Activated naive CD8-positive, alpha-beta T cell (primary cell): ENCODE measurements around the gene JAZF1.
"Not testable (repeated sequence)": the region's sequence is repeated elsewhere in the genome, so short reads cannot be mapped to it uniquely, and the experiment has no call there.

ENCODE experiments used
- H3K27ac Mint-ChIP-seq: one replicate; pipeline ENCODE4 v1.8.0; 2021; ENCODE audit warnings: mixed read lengths
- H3K27me3 Mint-ChIP-seq: one replicate; pipeline ENCODE4 v1.8.0; 2021; ENCODE audit warnings: mixed read lengths
- H3K36me3 Mint-ChIP-seq: one replicate; pipeline ENCODE4 v1.8.0; 2021; ENCODE audit warnings: mixed read lengths
- H3K4me1 Mint-ChIP-seq: one replicate; pipeline ENCODE4 v1.8.0; 2021; ENCODE audit warnings: low read depth, mixed read lengths
- H3K4me3 Mint-ChIP-seq: one replicate; pipeline ENCODE4 v1.8.0; 2021; ENCODE audit warnings: mild to moderate bottlenecking, mixed read lengths
- H3K9me3 Mint-ChIP-seq: one replicate; pipeline ENCODE4 v1.8.0; 2021; ENCODE audit warnings: low read depth, mixed read lengths

JAZF1 gene

GRCh38 chr7:27900006-27900405 lies 280.6 kb downstream of the JAZF1 start:
- H3K27ac Mint-ChIP-seq: no peak overlapping the region
- peaks cover 38% of the 10 kb centered on the region for H3K4me1 Mint-ChIP-seq
- H3K36me3 Mint-ChIP-seq: peaks cover 2% of the 10 kb centered on the region
- H3K27me3 Mint-ChIP-seq: no peaks in the 10 kb centered on the region
- no peaks in the 10 kb centered on the region for H3K9me3 Mint-ChIP-seq
- no peak overlapping the region for H3K4me3 Mint-ChIP-seq

- H3K4me3 Mint-ChIP-seq: no peak overlapping the region
- peaks cover 38% of the 10 kb centered on the region for H3K4me1 Mint-ChIP-seq
- H3K27me3 Mint-ChIP-seq: no peaks in the 10 kb centered on the region
- H3K36me3 Mint-ChIP-seq: peaks cover 2% of the 10 kb centered on the region
- H3K27ac Mint-ChIP-seq: no peak overlapping the region
- no peaks in the 10 kb centered on the region for H3K9me3 Mint-ChIP-seq
These were observed 281.0 kb downstream of the JAZF1 start for GRCh38 chr7:27899601-27900000.

DNA sequence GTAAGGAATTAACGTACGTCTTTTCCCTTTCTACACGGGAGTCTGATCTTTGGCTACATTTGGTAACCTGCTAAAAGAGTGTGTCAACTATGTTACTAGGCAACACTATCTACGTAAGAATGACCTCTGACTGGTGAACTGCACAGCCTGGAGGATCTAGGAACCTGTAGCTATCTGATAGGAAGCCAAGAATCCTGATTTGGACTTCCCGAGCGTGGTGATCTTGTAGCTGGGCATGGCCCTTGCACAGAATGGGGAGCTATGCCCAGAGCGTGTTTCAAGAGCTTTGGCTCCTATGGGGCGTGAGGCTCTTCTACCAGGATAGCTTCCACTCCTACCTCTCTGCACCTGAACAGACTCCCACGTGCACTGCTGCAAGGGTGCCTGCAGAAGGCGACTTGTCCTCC lies 283.2 kb downstream of the JAZF1 start:
- peaks cover 38% of the 10 kb centered on the region for H3K4me1 Mint-ChIP-seq
- no peak overlapping the region for H3K4me3 Mint-ChIP-seq
- H3K27me3 Mint-ChIP-seq: no peaks in the 10 kb centered on the region
- no peak overlapping the region for H3K27ac Mint-ChIP-seq
- peaks cover 10% of the 10 kb centered on the region for H3K36me3 Mint-ChIP-seq
- no peaks in the 10 kb centered on the region for H3K9me3 Mint-ChIP-seq

DNA sequence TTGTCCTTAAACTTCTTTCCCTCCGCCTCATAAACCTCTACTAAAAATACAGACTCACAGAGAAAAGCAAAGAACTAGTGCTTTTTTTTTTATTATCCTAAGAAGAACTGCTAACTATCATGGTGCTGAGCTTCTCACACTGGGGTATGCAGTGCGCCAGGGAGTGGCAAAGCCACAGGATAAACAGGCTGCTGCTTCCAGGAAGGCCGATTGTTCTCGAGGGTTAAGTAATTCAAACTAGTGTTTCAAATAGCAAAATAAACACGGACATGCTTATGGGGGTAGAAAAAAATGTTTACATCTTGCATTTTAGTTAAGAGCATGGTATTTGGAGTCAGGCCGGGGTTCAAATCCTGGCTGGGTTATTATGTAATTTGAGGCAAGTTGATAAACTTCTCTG lies 283.6 kb downstream of the JAZF1 start:
- Mint-ChIP-seq H3K27ac (no peak overlapping the region), H3K36me3 (peaks cover 12% of the 10 kb centered on the region), H3K27me3 (no peaks in the 10 kb centered on the region), H3K9me3 (no peaks in the 10 kb centered on the region), H3K4me1 (peaks cover 38% of the 10 kb centered on the region), H3K4me3 (no peak overlapping the region)

DNA sequence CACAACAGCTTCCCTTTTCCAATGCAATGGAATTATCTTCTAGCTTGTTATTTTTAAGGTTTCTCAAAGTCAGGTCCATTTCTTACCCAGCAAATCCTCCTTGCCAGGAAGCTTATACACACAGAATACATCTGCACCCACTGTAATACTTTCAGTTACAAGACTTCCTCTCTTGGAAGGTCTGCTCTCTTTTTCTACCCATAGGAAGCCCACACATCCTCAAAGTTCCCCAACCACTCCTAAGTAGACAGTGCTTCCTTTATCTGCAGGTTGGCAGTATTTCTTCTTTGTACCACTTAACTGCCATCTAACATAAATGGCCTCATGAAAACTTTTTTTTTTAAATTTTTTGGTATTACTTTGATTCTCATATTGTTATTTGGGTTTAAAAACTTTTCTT lies 285.0 kb downstream of the JAZF1 start:
- Mint-ChIP-seq H3K36me3 (peaks cover 12% of the 10 kb centered on the region), H3K27me3 (no peaks in the 10 kb centered on the region), H3K4me3 (no peak overlapping the region), H3K9me3 (no peaks in the 10 kb centered on the region), H3K27ac (no peak overlapping the region), H3K4me1 (peaks cover 26% of the 10 kb centered on the region)

GRCh38 chr7:27890205-27890849 lies 290.3 kb downstream of the JAZF1 start:
- Mint-ChIP-seq H3K27ac (no peak overlapping the region), H3K9me3 (no peaks in the 10 kb centered on the region), H3K4me1 (no peaks in the 10 kb centered on the region), H3K36me3 (peaks cover 21% of the 10 kb centered on the region), H3K27me3 (no peaks in the 10 kb centered on the region), H3K4me3 (no peak overlapping the region)

- no peaks in the 10 kb centered on the region for H3K4me1 Mint-ChIP-seq
- no peak overlapping the region for H3K27ac Mint-ChIP-seq
- no peak overlapping the region for H3K4me3 Mint-ChIP-seq
- peaks cover 22% of the 10 kb centered on the region for H3K36me3 Mint-ChIP-seq
- H3K27me3 Mint-ChIP-seq: no peaks in the 10 kb centered on the region
- no peaks in the 10 kb centered on the region for H3K9me3 Mint-ChIP-seq
These were observed 290.8 kb downstream of the JAZF1 start for GRCh38 chr7:27889800-27890199.

- H3K9me3 Mint-ChIP-seq: no peaks in the 10 kb centered on the region
- H3K4me3 Mint-ChIP-seq: no peak overlapping the region
- H3K4me1 Mint-ChIP-seq: no peaks in the 10 kb centered on the region
- H3K27ac Mint-ChIP-seq: no peak overlapping the region
- peaks cover 19% of the 10 kb centered on the region for H3K36me3 Mint-ChIP-seq
- no peaks in the 10 kb centered on the region for H3K27me3 Mint-ChIP-seq
These were observed 291.9 kb downstream of the JAZF1 start for GRCh38 chr7:27888736-27889135.

DNA sequence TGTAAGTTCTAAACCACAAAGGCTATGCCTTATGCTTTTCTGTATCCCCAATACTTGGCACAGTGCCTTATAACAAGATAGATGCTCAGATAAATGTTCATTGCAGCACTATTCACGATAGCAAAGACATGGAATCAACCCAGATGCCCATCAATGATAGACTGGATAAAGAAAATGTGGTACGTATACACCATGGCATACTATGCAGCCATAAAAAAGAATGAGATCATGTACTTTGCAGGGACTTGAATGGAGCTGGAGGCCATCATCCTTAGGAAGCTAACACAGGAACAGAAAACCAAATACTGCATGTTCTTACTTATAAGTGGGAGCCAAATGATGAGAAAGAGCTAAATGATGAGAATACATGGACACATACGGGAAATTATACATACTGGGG lies 293.9 kb downstream of the JAZF1 start:
- H3K27ac Mint-ChIP-seq, H3K4me1 Mint-ChIP-seq, H3K9me3 Mint-ChIP-seq, H3K27me3 Mint-ChIP-seq, H3K4me3 Mint-ChIP-seq: not testable (repeated sequence)
- H3K36me3 Mint-ChIP-seq: peaks cover 10% of the 10 kb centered on the region

- H3K36me3 Mint-ChIP-seq: peaks cover 10% of the 10 kb centered on the region
- no peak overlapping the region for H3K4me3 Mint-ChIP-seq
- no peaks in the 10 kb centered on the region for H3K9me3 Mint-ChIP-seq
- H3K27ac Mint-ChIP-seq: no peak overlapping the region
- H3K4me1 Mint-ChIP-seq: no peaks in the 10 kb centered on the region
- no peaks in the 10 kb centered on the region for H3K27me3 Mint-ChIP-seq
These were observed 294.9 kb downstream of the JAZF1 start for GRCh38 chr7:27885652-27886051.

DNA sequence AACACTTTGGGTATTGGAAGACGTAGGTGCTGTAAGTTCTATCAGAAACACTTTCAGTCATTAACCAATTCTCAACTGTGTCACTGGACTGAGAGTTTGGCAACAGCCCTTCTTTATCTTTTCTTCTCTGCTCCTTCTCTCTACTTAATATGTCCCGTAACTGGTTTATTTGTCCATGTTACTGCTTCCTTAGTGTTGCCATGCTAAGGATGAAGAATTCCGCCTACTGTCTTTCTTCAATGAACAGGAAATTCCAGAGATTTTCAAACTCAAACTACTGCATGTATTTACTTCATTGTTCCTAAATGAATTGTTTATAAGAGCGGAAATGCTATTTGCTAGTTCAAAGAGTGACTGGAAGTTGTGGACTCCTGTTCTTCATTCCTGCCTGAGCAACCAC lies 296.9 kb downstream of the JAZF1 start:
- Mint-ChIP-seq H3K36me3 (peaks cover 12% of the 10 kb centered on the region), H3K4me3 (no peak overlapping the region), H3K4me1 (no peaks in the 10 kb centered on the region), H3K27me3 (no peaks in the 10 kb centered on the region), H3K27ac (no peak overlapping the region), H3K9me3 (no peaks in the 10 kb centered on the region)

DNA sequence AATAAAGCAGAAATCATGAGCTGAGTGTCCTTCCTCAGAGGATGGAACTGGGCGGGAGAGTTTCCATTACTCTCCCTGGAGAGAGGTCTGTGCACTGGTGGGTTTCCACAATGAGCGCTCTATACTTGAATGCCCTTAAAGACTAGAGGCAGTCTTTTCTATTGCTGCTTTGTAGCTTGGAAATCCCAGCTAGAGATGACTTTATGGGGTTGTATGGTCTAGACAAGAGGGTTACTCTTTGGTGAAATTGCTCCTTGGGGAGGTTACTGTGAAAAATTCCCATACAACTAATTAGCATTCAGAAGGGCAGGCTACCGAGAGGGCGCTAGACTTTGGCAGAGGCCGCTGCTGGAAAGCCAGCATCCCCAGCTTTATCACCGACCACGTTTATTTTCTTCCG lies 303.8 kb downstream of the JAZF1 start:
- no peaks in the 10 kb centered on the region for H3K9me3 Mint-ChIP-seq
- H3K36me3 Mint-ChIP-seq: peaks cover 5% of the 10 kb centered on the region
- H3K27ac Mint-ChIP-seq: no peak overlapping the region
- no peak overlapping the region for H3K4me3 Mint-ChIP-seq
- H3K27me3 Mint-ChIP-seq: no peaks in the 10 kb centered on the region
- no peaks in the 10 kb centered on the region for H3K4me1 Mint-ChIP-seq

DNA sequence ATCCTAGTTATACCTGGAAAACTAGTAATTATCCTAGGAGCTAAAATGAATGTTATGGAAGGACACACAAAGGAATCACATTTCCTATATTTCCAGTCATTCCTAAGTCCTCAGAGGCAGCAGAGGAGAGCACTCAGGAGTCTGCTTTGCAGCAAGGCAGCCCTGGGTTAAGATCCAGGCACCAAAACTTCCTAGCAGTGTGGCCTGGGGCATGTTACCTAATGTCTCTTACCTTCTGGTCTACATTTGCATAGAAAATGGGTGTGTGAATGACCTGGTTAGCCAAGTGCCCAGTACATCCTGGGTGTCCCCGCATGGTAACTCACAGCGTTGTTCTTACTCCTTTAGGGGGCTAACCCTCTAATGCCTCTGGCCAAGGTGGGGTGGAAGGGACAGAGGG lies 304.8 kb downstream of the JAZF1 start:
- no peaks in the 10 kb centered on the region for H3K9me3 Mint-ChIP-seq
- H3K4me3 Mint-ChIP-seq: no peak overlapping the region
- no peak overlapping the region for H3K27ac Mint-ChIP-seq
- H3K36me3 Mint-ChIP-seq: peaks cover 5% of the 10 kb centered on the region
- H3K27me3 Mint-ChIP-seq: no peaks in the 10 kb centered on the region
- H3K4me1 Mint-ChIP-seq: no peaks in the 10 kb centered on the region

DNA sequence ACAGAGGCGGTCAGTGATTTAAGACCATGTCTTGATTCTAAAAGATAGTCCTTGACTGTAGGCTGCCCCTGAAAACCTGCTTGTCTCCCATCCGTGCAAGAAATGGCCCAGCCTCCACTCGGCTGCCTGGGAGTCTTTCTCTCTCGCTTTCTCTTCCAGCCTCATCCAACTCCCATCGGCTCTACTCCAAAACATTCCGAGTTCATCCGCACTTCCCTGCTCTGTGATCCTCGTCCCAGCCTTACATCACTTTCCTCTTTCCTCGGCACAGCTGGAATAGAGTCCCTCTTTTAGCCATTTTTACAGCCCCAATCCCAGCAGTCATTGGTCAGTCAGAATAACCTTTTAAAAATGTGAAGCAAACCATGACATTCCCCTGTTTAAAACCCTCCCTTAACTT lies 305.5 kb downstream of the JAZF1 start:
- Mint-ChIP-seq H3K4me1 (no peaks in the 10 kb centered on the region), H3K9me3 (no peaks in the 10 kb centered on the region), H3K4me3 (no peak overlapping the region), H3K36me3 (peaks cover 5% of the 10 kb centered on the region), H3K27me3 (no peaks in the 10 kb centered on the region), H3K27ac (no peak overlapping the region)

GRCh38 chr7:27873981-27874957 lies 306.3 kb downstream of the JAZF1 start:
- H3K27me3 Mint-ChIP-seq: no peaks in the 10 kb centered on the region
- peaks cover 5% of the 10 kb centered on the region for H3K36me3 Mint-ChIP-seq
- H3K9me3 Mint-ChIP-seq: no peaks in the 10 kb centered on the region
- H3K4me3 Mint-ChIP-seq: no peak overlapping the region
- H3K4me1 Mint-ChIP-seq: no peaks in the 10 kb centered on the region
- H3K27ac Mint-ChIP-seq: no peak overlapping the region
